GM06990 (cell line): ENCODE measurements around the gene AHRR.

Experiments
- DNase-seq: peaks from one replicate; pipeline ENCODE4 v3.0.0-alpha.2; 2011; ENCODE audit not compliant: insufficient read length; ENCODE audit errors: extremely low read depth
- H3K27me3 ChIP-seq: replicated peaks from 2 replicates; pipeline ENCODE4 v1.6.0; 2011; ENCODE audit warnings: low read length; ENCODE audit not compliant: control insufficient read depth, insufficient read depth
- H3K36me3 ChIP-seq: 2 replicates; pipeline ENCODE4 v1.5.1; 2011; ENCODE audit warnings: low read length; ENCODE audit not compliant: control insufficient read depth, insufficient read depth
- H3K4me3 ChIP-seq: replicated peaks from 2 replicates; pipeline ENCODE4 v1.5.1; 2011; ENCODE audit warnings: low read depth, mild to moderate bottlenecking, control low read depth, low read length
- TF ChIP-seq, protein P1 (sequence below): IDR thresholded peaks from 2 replicates; pipeline ENCODE4 v1.5.1; 2011; ENCODE audit warnings: low read length, control low read depth, mild to moderate bottlenecking, inconsistent platforms; ENCODE audit not compliant: insufficient read depth, poor library complexity, severe bottlenecking

Gene AHRR

DNA sequence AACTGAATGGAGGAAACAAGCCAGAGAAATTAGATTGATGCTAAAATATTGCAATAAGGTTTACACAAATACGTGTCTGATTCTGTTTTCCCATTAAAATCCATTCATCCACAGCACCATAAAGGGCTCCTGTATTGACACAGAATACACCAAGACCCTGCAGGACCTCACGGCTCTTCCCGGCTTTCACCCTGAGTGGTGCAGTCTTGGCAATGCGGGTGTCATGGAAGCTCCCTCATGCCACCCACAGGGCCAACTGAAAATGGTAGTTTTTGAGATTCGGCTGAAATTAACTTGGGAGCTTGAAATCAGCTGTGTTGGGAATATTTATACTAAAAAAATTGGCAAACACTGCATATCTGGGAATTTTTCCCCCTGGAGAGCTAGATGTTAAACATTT, 104.2 kb downstream of the AHRR start:
- no peak for DNase-seq
- TF ChIP-seq, protein P1, sequence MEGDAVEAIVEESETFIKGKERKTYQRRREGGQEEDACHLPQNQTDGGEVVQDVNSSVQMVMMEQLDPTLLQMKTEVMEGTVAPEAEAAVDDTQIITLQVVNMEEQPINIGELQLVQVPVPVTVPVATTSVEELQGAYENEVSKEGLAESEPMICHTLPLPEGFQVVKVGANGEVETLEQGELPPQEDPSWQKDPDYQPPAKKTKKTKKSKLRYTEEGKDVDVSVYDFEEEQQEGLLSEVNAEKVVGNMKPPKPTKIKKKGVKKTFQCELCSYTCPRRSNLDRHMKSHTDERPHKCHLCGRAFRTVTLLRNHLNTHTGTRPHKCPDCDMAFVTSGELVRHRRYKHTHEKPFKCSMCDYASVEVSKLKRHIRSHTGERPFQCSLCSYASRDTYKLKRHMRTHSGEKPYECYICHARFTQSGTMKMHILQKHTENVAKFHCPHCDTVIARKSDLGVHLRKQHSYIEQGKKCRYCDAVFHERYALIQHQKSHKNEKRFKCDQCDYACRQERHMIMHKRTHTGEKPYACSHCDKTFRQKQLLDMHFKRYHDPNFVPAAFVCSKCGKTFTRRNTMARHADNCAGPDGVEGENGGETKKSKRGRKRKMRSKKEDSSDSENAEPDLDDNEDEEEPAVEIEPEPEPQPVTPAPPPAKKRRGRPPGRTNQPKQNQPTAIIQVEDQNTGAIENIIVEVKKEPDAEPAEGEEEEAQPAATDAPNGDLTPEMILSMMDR: no peak
- Histone ChIP-seq H3K36me3 (peaks cover 27% of the 10 kb centered on the region), H3K4me3 (no peak overlapping the region), H3K27me3 (no peaks in the 10 kb centered on the region)

DNA sequence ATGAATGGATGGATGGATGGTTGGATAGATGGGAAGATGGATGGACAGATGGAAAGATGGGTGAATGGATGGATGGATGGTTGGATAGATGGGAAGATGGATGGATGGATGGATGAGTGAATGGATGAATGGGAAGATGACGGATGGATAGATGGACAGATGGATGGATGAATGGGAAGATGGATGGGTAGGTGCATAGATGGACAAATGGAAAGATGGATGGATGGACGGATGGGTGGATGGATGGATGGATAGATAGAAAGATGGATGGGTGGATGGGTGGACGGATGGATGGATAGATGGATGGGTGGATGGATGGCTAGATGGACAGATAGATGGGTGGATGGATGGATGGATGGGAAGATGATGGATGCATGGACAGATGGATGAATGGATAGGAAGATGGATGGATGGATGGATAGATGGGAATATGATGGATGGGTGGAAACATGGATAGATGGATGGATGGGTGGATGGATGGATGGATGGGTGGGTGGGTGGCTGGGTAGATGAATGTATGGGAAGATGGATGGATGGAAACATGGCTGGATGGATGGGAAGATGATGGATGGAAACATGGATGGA, 105.0 kb downstream of the AHRR start:
- TF ChIP-seq, protein P1: no peak
- peaks cover 28% of the 10 kb centered on the region for H3K36me3 ChIP-seq

DNA sequence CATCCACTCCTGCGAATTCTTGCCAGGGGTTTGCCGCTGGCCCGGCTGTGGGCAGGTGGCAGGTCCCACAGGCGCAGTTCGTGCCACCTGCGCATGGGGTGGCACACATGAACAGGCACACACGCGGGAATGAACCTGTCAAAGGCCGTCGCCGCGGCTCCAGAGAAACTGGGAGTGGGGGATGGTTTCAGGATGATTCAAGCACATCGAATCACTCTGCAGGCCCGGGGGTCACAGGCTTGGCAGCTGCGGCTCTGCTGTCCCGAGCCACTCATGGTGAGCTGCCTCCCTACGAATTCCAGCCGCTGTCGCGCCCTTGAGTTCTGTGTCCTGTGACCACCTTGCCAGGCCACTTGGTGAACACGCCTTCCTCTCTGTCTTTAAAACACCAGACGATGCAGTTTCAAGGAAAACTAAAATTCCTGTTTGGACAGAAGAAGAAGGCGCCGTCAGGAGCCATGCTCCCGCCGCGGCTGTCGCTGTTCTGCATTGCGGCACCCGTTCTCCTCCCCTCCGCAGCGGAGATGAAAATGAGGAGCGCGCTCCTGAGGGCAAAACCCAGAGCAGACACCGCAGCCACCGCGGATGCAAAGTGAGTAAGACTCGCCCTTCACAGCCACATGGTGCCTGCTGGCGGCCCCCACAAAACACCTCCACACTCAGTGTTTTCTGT, 106.0 kb downstream of the AHRR start:
- Histone ChIP-seq H3K36me3 (peaks cover 31% of the 10 kb centered on the region), H3K27me3 (no peaks in the 10 kb centered on the region), H3K4me3 (no peak overlapping the region)
- TF ChIP-seq, protein P1: no peak
- no peak for DNase-seq

More for the DNA sequence above, 105.0 kb downstream of the AHRR start:
- H3K4me3 ChIP-seq: no peak overlapping the region
- H3K27me3 ChIP-seq: no peaks in the 10 kb centered on the region
- DNase-seq: no peak

DNA sequence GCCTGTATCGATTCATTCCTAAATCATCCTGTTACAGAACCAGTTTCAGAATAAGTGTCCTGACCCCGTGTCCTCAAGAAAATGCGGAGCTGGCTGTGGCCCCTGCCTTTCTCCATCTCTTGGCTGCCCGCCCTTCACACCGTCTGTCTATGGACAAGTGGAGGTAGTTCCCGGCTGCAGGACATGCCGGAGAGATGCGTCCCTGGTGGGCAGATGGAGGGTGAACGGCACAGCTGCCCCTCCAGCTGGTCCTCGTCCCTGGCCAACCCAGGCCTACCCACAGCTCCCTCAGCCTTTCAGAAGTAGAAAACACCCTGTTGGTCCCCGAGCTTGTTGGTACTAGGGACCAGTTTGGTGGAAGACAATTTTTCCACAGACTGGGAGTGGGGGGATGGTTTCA, 106.7 kb downstream of the AHRR start:
- TF ChIP-seq, protein P1: no peak
- H3K36me3 ChIP-seq: peaks cover 29% of the 10 kb centered on the region
- DNase-seq: no peak
- no peak overlapping the region for H3K4me3 ChIP-seq
- no peaks in the 10 kb centered on the region for H3K27me3 ChIP-seq

DNA sequence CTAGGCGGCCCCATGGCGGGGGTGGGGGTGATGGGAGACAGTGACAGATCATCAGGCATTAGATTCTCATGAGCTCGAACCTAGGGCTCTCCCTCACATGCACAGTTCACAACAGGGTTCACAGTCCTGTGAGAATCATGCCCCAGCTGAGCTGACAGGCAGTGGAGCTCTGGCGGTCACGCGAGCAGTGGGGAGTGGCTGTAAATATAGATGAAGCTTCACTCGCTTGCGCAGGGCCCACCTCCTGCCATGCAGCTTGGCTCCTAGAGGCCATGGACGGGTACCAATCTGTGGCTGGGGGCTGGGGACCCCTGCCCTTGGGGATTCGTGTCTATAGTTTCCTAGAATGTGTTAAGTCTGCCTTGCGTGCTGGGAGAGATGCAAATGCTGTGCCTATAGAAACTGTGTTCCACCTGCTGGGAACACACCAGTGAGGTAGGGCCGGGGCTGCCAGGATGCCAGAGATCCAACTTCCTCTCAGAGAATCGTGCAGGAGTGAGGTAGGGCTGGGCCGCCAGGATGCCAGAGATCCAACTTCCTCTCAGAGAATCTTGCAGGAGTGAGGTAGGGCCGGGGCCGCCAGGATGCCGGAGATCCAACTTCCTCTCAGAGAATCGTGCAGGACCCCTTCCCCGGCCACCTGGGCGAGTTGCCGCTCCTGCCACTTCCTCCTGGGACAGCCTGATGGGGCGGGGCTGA, 107.4 kb downstream of the AHRR start:
- TF ChIP-seq, protein P1: no peak
- no peak for DNase-seq
- H3K4me3 ChIP-seq: no peak overlapping the region
- H3K36me3 ChIP-seq: peaks cover 31% of the 10 kb centered on the region
- no peaks in the 10 kb centered on the region for H3K27me3 ChIP-seq
